MCF 10A (cell line): ENCODE data around the gene NSUN7. TPM values are rescaled to one million over a fixed set of nuclear protein-coding genes. Genes with fewer than 3 reads are reported as not detected.
"Not testable (repeated sequence)": the region's sequence is repeated elsewhere in the genome, so short reads cannot be mapped to it uniquely, and the experiment has no call there.

ENCODE experiments used
- BruUV-seq: library from RNA; stranded (reverse); fragments of 400-500 nt; replicated peaks from 2 replicates; lab custom pipeline; 2021; lab: Mats Ljungman, UMichigan
- CTCF ChIA-PET: fragments of 300-600 bp; sonication (Branson Sonifier 250); formaldehyde crosslinking; extraction: SDS; loops from one replicate; lab custom pipeline; 2021; ENCODE audit warnings: antibody characterized with exemption, inconsistent platforms; lab: Yijun Ruan, JAX
- POLR2A ChIA-PET: fragments of 300-600, 350-650 bp; sonication (Branson Sonifier 250); formaldehyde crosslinking; extraction: SDS; loops from one replicate; lab custom pipeline; 2020; ENCODE audit warnings: antibody characterized with exemption, inconsistent platforms; lab: Yijun Ruan, JAX
- DNase-seq: peaks from one replicate; pipeline ENCODE4 v3.0.0-alpha.2; 2018; ENCODE audit not compliant: unreplicated experiment
- H3K27ac Mint-ChIP-seq: one replicate; pipeline ENCODE4 v1.8.0; 2022; ENCODE audit warnings: mild to moderate bottlenecking, low read depth, mixed read lengths; ENCODE audit not compliant: unreplicated experiment
- H3K27me3 Mint-ChIP-seq: one replicate; pipeline ENCODE4 v1.8.0; 2022; ENCODE audit warnings: mixed read lengths; ENCODE audit not compliant: insufficient read depth, unreplicated experiment
- H3K36me3 Mint-ChIP-seq: one replicate; pipeline ENCODE4 v1.8.0; 2022; ENCODE audit warnings: mild to moderate bottlenecking, moderate library complexity, mixed read lengths; ENCODE audit not compliant: insufficient read depth, unreplicated experiment
- H3K4me1 Mint-ChIP-seq: one replicate; pipeline ENCODE4 v1.8.0; 2022; ENCODE audit warnings: mixed read lengths; ENCODE audit not compliant: insufficient read depth, unreplicated experiment
- H3K4me3 Mint-ChIP-seq: one replicate; pipeline ENCODE4 v1.8.0; 2022; ENCODE audit warnings: mild to moderate bottlenecking, moderate library complexity, mixed read lengths; ENCODE audit not compliant: unreplicated experiment
- H3K9me3 Mint-ChIP-seq: one replicate; pipeline ENCODE4 v1.8.0; 2022; ENCODE audit warnings: mixed read lengths; ENCODE audit not compliant: unreplicated experiment
- CTCF ChIP-seq: fragments of 200-600 bp; IDR thresholded peaks from one replicate; pipeline ENCODE4 v1.8.0; 2022; ENCODE audit warnings: antibody characterized with exemption, mild to moderate bottlenecking; ENCODE audit not compliant: unreplicated experiment
- intact Hi-C: fragments of 100-400 bp; cut with micrococcal nuclease; formaldehyde crosslinking; loops from 2 replicates; pipeline ENCODE4 v1.14.1; 2022
- total RNA-seq: library from RNA; stranded (reverse); gene quantifications from 2 replicates; pipeline ENCODE4 v1.2.3, GENCODE V29; 2022

NSUN7 gene
- total RNA-seq, 1 experiment from 2014 or later: not detected

DNA sequence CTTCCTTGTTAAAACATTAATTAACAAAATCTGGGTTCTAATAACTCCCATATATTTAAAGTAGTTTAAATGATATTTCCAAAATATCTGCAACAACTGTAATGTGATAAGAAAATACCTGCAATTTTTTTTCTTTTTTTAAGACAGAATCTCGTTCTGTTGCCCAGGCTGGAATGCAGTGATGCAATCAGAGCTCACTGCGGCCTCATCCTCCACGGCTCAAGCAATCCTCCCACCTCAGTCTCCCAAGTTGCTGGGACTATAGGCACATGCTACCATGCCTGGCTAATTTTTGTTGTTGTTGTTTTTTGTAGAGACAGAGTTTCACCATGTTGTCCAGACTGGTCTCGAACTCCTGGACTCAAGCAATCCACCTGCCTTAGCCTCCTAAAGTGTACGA, 45.7 kb upstream of the NSUN7 start:
- intact Hi-C loops: no loop called here
- H3K9me3 Mint-ChIP-seq: no peaks in the 10 kb centered on the region
- no peak overlapping the region for H3K27ac Mint-ChIP-seq
- TF ChIP-seq CTCF: no peak
- POLR2A ChIA-PET: no interaction called here
- H3K4me1 Mint-ChIP-seq: no peaks in the 10 kb centered on the region
- peaks cover 6% of the 10 kb centered on the region for H3K36me3 Mint-ChIP-seq
- DNase-seq: no peak
- no TSS peak for BruUV-seq
- no peak overlapping the region for H3K4me3 Mint-ChIP-seq
- H3K27me3 Mint-ChIP-seq: peaks cover 12% of the 10 kb centered on the region
- CTCF ChIA-PET: interaction anchor here (0.6 to 1.3 kb wide), 2 partner anchors 11 to 204 kb away, joined by 3 read pairs; no protein-coding TSS in a partner anchor

DNA sequence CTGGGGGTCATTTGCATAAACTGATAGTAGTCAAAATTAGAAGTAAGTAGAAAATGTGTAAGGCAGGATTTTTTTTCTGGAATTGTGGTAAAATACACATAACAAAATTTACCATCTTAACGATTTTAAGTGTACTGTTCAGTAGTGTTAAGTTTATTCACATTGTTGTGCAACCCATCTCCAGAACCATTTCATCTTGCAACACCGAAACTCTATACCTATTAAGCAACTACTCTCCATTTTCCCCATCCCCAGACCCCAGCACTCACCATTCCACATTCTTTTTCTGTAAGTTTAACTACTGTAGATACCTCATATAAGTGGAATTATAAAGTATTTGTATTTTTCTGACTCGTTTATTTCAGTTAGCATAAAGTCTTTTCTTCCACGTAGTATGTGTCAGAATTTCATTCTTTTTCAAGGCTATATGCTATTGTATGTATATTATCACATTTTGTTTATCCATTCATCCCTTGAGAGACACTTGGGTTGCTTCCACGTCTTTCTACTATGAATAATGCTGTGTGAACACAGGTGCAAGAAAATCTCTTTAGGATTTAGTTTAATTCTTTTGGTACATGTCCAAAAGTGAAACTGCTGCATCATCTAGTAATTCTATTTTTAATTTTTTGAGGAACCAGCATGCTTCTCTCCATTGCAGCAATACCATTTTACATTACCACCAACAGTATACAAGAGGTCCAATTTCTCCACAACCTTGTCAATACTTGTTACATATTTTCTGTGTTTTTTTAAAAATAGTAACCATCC, 39.1 kb upstream of the NSUN7 start:
- H3K4me3 Mint-ChIP-seq: no peak overlapping the region
- DNase-seq: peak; percentile 67
- H3K27me3 Mint-ChIP-seq: peaks cover 25% of the 10 kb centered on the region
- ChIA-PET POLR2A (no interaction called here), CTCF (no interaction called here)
- no TSS peak for BruUV-seq
- no peak for TF ChIP-seq CTCF
- H3K27ac Mint-ChIP-seq: no peak overlapping the region
- H3K36me3 Mint-ChIP-seq: no peaks in the 10 kb centered on the region
- H3K4me1 Mint-ChIP-seq: peaks cover 14% of the 10 kb centered on the region
- intact Hi-C loops: no loop called here
- H3K9me3 Mint-ChIP-seq: no peaks in the 10 kb centered on the region

- BruUV-seq, H3K9me3 Mint-ChIP-seq, DNase-seq, intact Hi-C loops, H3K4me3 Mint-ChIP-seq, H3K36me3 Mint-ChIP-seq, H3K27ac Mint-ChIP-seq: not testable (repeated sequence)
- Mint-ChIP-seq H3K27me3 (peaks cover 23% of the 10 kb centered on the region), H3K4me1 (peaks cover 14% of the 10 kb centered on the region)
- POLR2A ChIA-PET: interaction anchor here (0.8 kb wide), 1 partner anchor 41 kb away, joined by 3 read pairs; no protein-coding TSS in a partner anchor
- CTCF ChIA-PET: interaction anchor here (0.6 kb wide), 1 partner anchor 403 kb away, joined by 3 read pairs; no protein-coding TSS in a partner anchor
These were observed 36.8 kb upstream of the NSUN7 start for GRCh38 chr4:40713001-40713400.

DNA sequence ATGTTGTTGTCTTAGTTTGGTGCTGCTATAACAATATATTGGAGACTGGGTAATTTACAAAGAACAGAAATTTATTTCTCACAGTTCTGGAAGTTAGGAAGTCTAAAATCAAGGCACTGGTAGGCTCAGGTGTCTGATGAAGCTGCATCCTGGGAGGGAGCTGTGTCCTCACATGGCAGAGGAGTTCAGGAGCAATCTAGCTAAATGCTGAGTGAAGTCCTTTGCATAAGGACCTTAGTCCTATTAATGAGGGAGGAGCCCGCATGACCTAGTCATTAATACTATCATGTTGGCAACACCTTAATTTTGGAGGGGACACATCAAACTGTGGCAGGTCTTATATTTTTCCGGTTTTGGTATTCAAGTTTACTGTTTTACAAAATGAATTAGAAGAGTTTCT, 36.0 kb upstream of the NSUN7 start:
- BruUV-seq: no TSS peak
- H3K4me3 Mint-ChIP-seq: no peak overlapping the region
- DNase-seq: no peak
- TF ChIP-seq CTCF: no peak
- no peaks in the 10 kb centered on the region for H3K9me3 Mint-ChIP-seq
- H3K36me3 Mint-ChIP-seq: no peaks in the 10 kb centered on the region
- CTCF ChIA-PET: no interaction called here
- POLR2A ChIA-PET: no interaction called here
- H3K4me1 Mint-ChIP-seq: peaks cover 14% of the 10 kb centered on the region
- intact Hi-C loops: no loop called here
- H3K27me3 Mint-ChIP-seq: peaks cover 15% of the 10 kb centered on the region
- H3K27ac Mint-ChIP-seq: no peak overlapping the region
